GM04504 (cell line): ENCODE measurements around the gene SPTLC2.

Experiments used
- DNase-seq: peaks from one replicate; pipeline ENCODE4 v3.0.0-alpha.2; 2012; ENCODE audit warnings: low read depth

Gene SPTLC2

GRCh38 chr14:77623201-77623600 lies 6.8 kb upstream of the SPTLC2 start:
- no peak for DNase-seq

DNA sequence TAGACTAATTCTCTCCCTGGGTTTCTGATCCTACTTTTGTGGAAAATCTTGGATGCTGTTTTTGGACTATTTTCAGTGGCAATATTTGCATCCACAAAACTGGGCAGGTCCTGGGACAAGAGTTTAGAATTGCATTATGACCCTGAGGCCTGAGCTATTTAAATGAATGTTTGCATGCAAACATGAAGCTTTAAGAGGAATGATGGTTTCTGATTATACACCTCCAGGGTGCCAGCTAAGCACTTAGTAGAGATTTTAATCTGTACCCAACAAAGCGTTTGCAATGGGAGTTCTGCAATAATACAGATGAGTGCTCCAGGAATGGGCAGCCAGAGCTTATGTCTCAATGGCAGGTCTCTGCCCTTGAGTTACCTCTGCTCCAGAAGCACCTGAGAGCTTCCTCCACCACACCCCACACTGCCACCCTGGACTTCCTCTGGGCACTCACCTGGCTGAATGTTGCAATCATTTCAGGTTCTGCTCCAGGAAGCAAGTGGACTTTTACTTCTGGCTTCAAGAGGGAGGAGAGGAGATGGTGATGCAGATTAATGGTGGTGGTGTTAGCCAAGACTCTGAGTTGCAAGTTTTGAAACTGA lies 6.0 kb upstream of the SPTLC2 start:
- no peak for DNase-seq

DNA sequence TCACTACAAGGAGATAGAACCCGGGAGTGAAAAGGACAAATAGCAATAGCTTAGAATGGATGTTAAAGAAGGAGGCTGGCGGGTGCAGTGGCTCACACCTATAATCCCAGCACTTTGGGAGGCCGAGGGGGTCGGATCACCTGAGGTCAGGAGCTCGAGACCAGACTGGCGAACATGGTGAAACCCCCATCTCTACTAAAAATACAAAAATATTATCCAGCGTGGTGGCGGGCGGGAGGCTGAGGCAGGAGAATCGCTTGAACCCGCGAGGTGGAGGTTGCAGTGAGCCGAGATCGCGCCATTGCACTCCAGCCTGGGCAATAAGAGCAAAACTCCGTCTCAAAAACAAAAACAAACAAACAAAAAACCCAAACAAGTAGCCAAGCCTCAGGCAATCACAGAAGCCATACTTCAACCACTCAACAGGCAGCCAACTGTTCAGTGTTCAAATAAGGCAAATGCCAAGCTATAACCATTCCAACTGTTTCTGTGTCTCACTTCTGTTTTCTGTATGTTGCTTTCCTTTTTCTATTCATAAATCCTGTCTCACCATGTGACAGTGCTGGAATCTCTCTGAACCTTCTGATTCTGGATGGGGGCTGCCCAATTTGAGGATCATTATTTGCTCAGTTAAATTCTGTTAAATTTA lies 3.9 kb upstream of the SPTLC2 start:
- DNase-seq: no peak

- no peak for DNase-seq
Observed at GRCh38 chr14:77618381-77618970, 2.0 kb upstream of the SPTLC2 start.

DNA sequence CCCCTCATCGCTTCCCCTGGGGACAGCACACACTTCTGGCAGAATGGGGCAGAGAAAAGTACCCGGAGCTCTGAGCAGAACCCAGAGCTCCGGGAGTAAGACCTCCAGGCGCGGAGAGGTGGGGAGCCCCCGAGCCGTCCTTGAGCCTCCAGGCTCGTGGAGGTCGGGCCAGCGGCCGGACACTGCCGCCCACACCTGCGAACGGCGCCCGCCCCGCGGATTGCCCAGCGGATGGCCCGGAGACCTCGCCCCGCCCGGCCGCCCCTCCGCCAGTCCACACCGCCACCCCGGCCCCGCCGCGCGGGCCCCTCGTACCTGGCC lies 344 bp downstream of the SPTLC2 start:
- DNase-seq: no peak

DNA sequence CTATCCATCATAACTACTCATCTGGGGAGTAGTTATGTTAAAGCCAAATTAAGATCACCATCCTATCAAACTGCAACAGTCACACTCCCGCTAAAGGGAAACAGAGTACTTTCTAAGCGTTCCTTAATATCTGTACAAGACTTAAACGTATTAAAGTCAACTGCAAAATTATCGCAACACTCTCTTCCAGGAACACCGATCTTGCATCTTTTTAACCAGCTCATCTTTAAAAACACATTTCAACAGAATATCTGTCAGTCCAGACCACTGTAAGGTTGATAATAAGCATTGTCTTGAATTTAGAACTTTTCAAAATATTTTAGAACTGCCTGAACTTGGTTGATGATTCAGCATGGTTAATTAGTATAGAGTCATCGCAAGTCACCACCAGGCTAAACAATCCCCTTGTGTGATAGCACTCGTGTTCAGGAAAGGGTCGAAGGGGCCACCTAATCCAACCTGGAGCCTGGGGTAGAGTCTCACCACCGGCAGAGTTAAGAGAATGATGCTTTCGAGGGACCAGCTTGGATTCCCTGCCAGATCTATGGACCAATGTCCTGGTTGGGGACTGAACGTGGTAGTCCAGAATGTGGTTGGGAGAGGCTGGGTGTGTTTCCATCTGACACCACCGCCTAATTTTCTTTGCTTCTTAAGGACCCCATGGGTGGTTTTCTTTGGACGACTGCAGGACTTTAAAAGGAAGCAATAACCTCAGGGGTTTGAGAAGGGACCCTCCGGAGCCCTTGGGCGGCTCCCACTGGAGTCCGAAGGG lies 890 bp downstream of the SPTLC2 start:
- no peak for DNase-seq

- DNase-seq: no peak
Observed at GRCh38 chr14:77613201-77613600, 3.2 kb downstream of the SPTLC2 start.

DNA sequence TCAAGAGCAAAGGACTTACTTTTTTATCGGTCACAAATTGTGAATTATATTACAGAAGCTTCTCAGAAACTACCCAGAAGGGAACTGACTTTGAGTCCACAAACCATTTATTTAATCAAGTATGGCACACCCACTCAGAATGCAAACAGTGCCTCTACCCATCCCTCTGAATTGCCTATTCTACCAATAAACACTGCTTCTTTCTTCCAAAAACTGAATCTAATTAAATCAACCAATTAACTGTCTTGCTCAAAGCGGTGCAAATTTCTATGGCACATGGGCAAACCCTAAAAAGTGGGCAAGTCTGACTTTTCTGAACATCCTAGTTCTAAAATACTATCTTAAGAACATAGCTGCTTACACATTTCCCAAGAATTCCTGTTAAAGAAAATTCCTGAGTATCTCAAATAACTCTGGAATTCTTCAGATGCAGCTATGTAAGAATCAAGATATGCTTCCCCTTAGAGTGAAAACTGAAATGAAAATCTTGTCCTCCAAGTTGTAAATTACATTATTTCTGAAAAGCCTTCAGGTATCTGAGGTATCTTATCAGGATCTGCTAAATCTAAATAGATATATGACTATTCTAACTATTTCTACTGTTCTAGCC lies 4.3 kb downstream of the SPTLC2 start:
- DNase-seq: no peak

GRCh38 chr14:77610553-77610952 lies 5.9 kb downstream of the SPTLC2 start:
- DNase-seq: no peak

GRCh38 chr14:77609922-77610321 lies 6.5 kb downstream of the SPTLC2 start:
- no peak for DNase-seq

GRCh38 chr14:77607741-77608302 lies 8.6 kb downstream of the SPTLC2 start:
- DNase-seq: no peak

GRCh38 chr14:77605392-77605972 lies 11.0 kb downstream of the SPTLC2 start:
- no peak for DNase-seq

GRCh38 chr14:77603654-77604255 lies 12.7 kb downstream of the SPTLC2 start:
- DNase-seq: no peak

- DNase-seq: no peak
Observed at GRCh38 chr14:77603031-77603430, 13.4 kb downstream of the SPTLC2 start.

- DNase-seq: no peak
Observed at GRCh38 chr14:77601846-77602619, 14.4 kb downstream of the SPTLC2 start.

DNA sequence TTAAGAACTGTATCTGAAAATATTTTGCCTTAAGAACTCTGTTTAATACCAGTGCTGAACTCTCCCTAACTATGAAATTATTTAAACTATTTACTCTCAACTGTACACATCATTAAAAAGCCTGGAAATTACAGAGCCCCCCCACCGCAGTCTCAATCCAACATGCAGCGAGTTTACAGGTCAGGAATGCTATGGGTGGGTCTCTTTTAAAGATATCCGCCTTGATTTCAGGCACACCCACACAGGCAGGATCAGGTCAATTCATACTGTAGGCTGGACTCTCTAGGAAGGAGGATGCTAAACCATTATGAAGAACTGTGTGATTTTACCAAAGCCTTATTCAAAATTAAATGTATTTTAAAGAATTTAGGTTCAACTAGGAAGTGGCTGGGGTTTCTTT lies 16.5 kb downstream of the SPTLC2 start:
- DNase-seq: no peak

DNA sequence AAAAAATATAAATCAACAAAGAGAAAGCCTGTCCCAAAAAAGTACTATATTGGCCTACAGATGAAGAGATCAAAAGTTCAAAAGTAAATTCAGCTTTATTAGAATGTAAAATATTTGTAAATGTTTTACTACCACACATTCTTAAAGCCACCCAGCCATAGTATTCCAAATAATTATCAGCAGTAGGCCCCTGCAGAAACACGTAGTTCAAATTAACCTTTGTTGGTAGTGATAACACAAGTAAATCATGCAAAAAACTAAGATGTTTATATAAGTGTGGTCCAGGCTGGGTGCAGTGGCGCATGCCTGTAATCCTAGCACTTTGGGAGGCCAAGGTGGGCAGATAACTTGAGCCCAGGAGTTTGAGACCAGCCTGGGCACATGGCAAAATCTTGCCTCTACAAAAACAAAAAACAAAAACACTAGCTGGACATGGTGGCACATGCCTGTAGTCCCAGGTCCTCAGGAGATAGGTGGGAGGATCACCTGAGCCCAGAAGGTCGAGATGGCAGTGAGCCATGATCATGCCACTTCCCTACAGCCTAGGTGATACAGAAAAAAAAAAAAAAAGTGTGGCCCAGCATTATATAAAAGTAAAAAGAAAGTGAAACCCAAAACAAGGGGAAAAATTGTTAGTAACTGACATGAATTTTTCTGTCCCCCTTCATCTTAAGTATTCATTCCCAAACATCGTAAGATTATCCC lies 17.9 kb downstream of the SPTLC2 start:
- no peak for DNase-seq

- DNase-seq: no peak
Observed at GRCh38 chr14:77593501-77593961, 22.9 kb downstream of the SPTLC2 start.

- DNase-seq: no peak
Observed at GRCh38 chr14:77590845-77591485, 25.5 kb downstream of the SPTLC2 start.

- no peak for DNase-seq
Observed at GRCh38 chr14:77589099-77589498, 27.3 kb downstream of the SPTLC2 start.
